ENCODE data around the gene ECSCR.

GRCh38 chr5:139401546-139401945 lies 61.0 kb downstream of the ECSCR start:
- TF ChIP-seq POLR2A (IDR thresholded peaks at IDR 0.05) (no peak), CTCF (IDR thresholded peaks at IDR 0.05) (no peak)
